GM19328 (cell line): ENCODE results near the gene LRP1.
"Not testable (repeated sequence)": the region's sequence is repeated elsewhere in the genome, so short reads cannot be mapped to it uniquely, and the experiment has no call there.

Experiments
- ATAC-seq: cut with Tn5 transposase; IDR thresholded peaks from one replicate; pipeline ENCODE4 v1.9.1; 2021; ENCODE audit warnings: mild to moderate bottlenecking, moderate library complexity; ENCODE audit not compliant: unreplicated experiment

LRP1 gene

GRCh38 chr12:57110104-57111030, 17.9 kb upstream of the LRP1 start:
- no peak for ATAC-seq

GRCh38 chr12:57111031-57111734, 17.1 kb upstream of the LRP1 start, which contains the start of gene STAT6:
STAT6 (minus strand) TSS chr12:57111362; CDS start chr12:57108278, 3,084 bp downstream.
- ATAC-seq, result peak; percentile 42

- ATAC-seq, result no peak
These were observed 15.6 kb upstream of the LRP1 start for GRCh38 chr12:57112492-57113294.

- ATAC-seq, result no peak
These were observed 11.6 kb upstream of the LRP1 start for GRCh38 chr12:57116580-57117281.

GRCh38 chr12:57118711-57119271, 9.5 kb upstream of the LRP1 start:
- ATAC-seq, result no peak

GRCh38 chr12:57119294-57120085, 8.8 kb upstream of the LRP1 start:
- ATAC-seq, result no peak

- not testable (repeated sequence) for ATAC-seq
These were observed 7.6 kb upstream of the LRP1 start for GRCh38 chr12:57120718-57121117.

- no peak for ATAC-seq
These were observed 4.5 kb upstream of the LRP1 start for GRCh38 chr12:57123813-57124212.

GRCh38 chr12:57124261-57124877, 3.9 kb upstream of the LRP1 start:
- ATAC-seq, result no peak

- ATAC-seq, result no peak
These were observed 2.2 kb upstream of the LRP1 start for GRCh38 chr12:57126061-57126460.

- ATAC-seq, result no peak
These were observed 1.7 kb upstream of the LRP1 start for GRCh38 chr12:57126561-57126960.

- no peak for ATAC-seq
These were observed 1.1 kb upstream of the LRP1 start for GRCh38 chr12:57127101-57127725.

GRCh38 chr12:57128519-57129247, 400 bp downstream of the LRP1 start:
- ATAC-seq, result no peak

GRCh38 chr12:57129321-57129842, 1.1 kb downstream of the LRP1 start:
- ATAC-seq, result no peak

GRCh38 chr12:57129889-57130288, 1.6 kb downstream of the LRP1 start:
- no peak for ATAC-seq

GRCh38 chr12:57130941-57131340, 2.7 kb downstream of the LRP1 start:
- ATAC-seq, result no peak

GRCh38 chr12:57131896-57132744, 3.8 kb downstream of the LRP1 start:
- no peak for ATAC-seq
